NCI-H2081 (cell line): ENCODE data around the gene FLII.
"Not testable (repeated sequence)": the region's sequence is repeated elsewhere in the genome, so short reads cannot be mapped to it uniquely, and the experiment has no call there.

Experiments
- DNase-seq, 2 experiments: peaks; one replicate each; lab custom pipeline; 2025; lab: John Stamatoyannopoulos, UW

FLII gene

GRCh38 chr17:18258356-18259038, at the start of gene FLII:
FLII (minus strand) TSS chr17:18258738; CDS start chr17:18258690, 48 bp downstream.
- DNase-seq: peak in 1 of 2 experiments; percentile 10

GRCh38 chr17:18303206-18303605, 44.7 kb upstream of the FLII start:
- DNase-seq: not testable (repeated sequence)

- DNase-seq: no peak
Observed at GRCh38 chr17:18300725-18301480, 42.4 kb upstream of the FLII start.

GRCh38 chr17:18298061-18298460, 39.5 kb upstream of the FLII start:
- not testable (repeated sequence) for DNase-seq

GRCh38 chr17:18291718-18292540, 33.4 kb upstream of the FLII start:
- no peak for DNase-seq

GRCh38 chr17:18285296-18285695, 26.8 kb upstream of the FLII start:
- no peak for DNase-seq

GRCh38 chr17:18281788-18282187, 23.2 kb upstream of the FLII start:
- DNase-seq: no peak

- DNase-seq: peak in 1 of 2 experiments; percentile 66
Observed at GRCh38 chr17:18280766-18281371, 22.3 kb upstream of the FLII start.

- DNase-seq: no peak
Observed at GRCh38 chr17:18280249-18280648, 21.7 kb upstream of the FLII start.

- DNase-seq: no peak
Observed at GRCh38 chr17:18278867-18279266, 20.3 kb upstream of the FLII start.

GRCh38 chr17:18277076-18277475, 18.5 kb upstream of the FLII start:
- DNase-seq: no peak

- no peak for DNase-seq
Observed at GRCh38 chr17:18270046-18270931, 11.8 kb upstream of the FLII start.

- no peak for DNase-seq
Observed at GRCh38 chr17:18267927-18268711, 9.6 kb upstream of the FLII start.

- no peak for DNase-seq
Observed at GRCh38 chr17:18267366-18267765, 8.8 kb upstream of the FLII start.

GRCh38 chr17:18263885-18264682, 5.5 kb upstream of the FLII start:
- no peak for DNase-seq

- no peak for DNase-seq
Observed at GRCh38 chr17:18262641-18263040, 4.1 kb upstream of the FLII start.

- DNase-seq: no peak
Observed at GRCh38 chr17:18262111-18262510, 3.6 kb upstream of the FLII start.

GRCh38 chr17:18261659-18262058, 3.1 kb upstream of the FLII start:
- DNase-seq: no peak

- no peak for DNase-seq
Observed at GRCh38 chr17:18261146-18261515, 2.6 kb upstream of the FLII start.
